H4 (cell line): ENCODE results near the gene SRSF12. TPM values are rescaled to one million over a fixed set of nuclear protein-coding genes. Genes with fewer than 3 reads are reported as not detected.
A peak's percentile ranks its signal among the peaks of the same experiment; 100 is the strongest.
"Not testable (repeated sequence)": the region's sequence is repeated elsewhere in the genome, so short reads cannot be mapped to it uniquely, and the experiment has no call there.

Experiments
- DNase-seq: peaks from one replicate; pipeline ENCODE4 v3.0.0-alpha.2; 2015; ENCODE audit warnings: low spot score
- total RNA-seq: library from RNA; depleted of rRNA; stranded (reverse); fragments of >200 nt; shearing (Covaris generic); gene quantifications from 2 replicates; pipeline ENCODE4 v1.2.3, GENCODE V29; 2014

Gene SRSF12
- total RNA-seq, 1 experiment from 2014 or later: not detected

DNA sequence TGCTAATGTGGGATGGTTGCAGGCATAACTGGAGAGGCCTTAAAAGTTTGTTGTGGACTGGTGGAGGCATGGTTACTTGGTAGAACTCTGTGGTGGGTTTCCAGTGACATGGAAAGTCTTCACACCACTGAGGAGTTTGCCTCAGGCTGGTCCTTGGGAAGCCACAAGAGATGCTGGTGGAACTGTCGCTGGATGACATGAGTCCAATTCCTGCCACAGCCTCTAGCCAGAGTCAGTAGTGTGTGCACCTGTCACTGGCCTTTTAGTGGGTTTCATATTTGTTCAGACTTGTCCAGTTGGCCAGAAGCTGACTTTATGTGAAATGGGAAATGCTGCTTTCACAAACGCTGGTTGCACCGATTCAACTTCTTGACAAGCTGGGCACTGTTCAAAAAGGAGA is 13.7 kb upstream of the SRSF12 start:
- no peak for DNase-seq

- DNase-seq: not testable (repeated sequence)
Measured at GRCh38 chr6:89128256-89128671, 10.4 kb upstream of the SRSF12 start.

- DNase-seq: peak; percentile 23
Measured at GRCh38 chr6:89122625-89123024, 4.8 kb upstream of the SRSF12 start.

GRCh38 chr6:89121934-89122333 is 4.1 kb upstream of the SRSF12 start:
- no peak for DNase-seq

GRCh38 chr6:89120371-89120770 is 2.5 kb upstream of the SRSF12 start:
- DNase-seq: no peak

DNA sequence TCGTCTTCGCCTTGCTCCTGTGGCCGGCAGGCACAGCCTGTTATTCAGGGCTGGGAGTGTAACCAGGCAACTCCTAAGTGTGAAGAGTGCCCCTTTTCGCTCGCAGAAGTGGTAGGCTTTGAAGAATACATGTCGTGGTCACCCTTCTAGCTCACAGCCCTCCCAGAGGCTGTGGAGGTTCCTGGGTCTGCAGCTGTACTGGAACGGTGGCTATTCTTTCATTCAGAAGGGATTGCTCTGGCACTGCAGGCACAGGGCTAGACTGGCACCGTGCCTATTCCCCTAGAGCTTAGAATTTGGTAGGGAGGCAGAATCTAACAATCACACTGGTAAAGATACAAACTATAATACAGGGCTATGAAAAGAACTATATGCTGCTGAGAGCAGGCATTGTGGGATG is 1.1 kb upstream of the SRSF12 start:
- no peak for DNase-seq

GRCh38 chr6:89116702-89117101 is 1.2 kb downstream of the SRSF12 start:
- DNase-seq: no peak

DNA sequence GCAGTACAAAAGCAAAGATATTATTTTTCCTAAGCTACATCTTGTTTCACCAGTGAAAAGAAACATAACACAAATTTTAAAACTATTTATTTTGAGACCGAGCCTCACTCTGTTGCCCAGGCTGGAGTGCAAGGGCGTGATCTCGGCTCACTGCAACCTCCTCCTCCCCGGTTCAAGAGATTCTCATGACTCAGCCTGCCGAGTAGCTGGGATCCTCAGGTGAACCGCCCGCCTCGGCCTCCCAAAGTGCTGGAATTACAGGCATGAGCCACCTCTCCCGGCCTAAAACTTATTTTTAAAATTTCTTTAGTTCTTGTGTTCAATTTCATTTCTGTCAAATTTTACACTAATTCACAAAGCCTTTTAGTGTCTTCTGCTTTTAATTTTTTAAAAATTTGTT is 5.9 kb downstream of the SRSF12 start:
- DNase-seq: no peak

GRCh38 chr6:89110284-89110683 is 7.6 kb downstream of the SRSF12 start:
- DNase-seq: no peak

GRCh38 chr6:89100114-89100513 is 17.8 kb downstream of the SRSF12 start:
- no peak for DNase-seq

DNA sequence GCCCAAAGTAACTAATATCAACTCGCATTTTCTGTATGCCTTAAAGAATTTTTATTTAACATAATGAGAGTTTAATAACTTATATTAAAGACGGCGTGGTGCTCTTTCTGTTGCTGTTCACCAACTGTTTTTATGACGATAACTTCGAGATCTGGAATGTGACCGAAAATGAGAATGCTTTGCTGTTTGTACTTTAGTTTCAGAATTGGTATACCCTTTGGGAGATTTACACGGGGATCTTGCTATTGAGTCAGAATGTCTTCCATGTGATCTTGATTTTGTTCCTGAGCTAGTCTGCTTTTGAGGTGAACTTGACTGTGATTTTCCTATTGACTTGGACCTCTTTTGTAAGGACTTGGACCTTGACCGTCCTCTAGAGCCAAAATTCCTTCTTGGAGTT is 19.4 kb downstream of the SRSF12 start:
- no peak for DNase-seq

DNA sequence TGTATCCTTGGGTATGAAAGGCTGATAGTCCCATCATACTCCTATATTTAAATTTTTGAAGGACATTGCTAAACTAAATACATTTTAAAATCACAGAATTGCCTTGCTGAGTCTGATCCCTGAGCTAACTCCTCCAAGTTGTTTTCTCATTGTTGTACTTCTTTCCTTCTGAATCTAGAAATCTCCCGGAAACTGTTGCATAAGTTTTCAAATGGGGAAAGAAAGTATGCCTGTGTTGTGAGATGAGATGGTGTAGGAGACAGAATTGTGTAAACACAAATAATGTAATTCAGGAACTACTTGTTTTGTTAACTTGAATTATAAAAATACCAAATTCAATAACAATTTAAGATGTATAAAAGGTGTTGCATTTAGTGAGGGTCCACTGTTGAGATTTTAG is 30.0 kb downstream of the SRSF12 start:
- DNase-seq: no peak

- DNase-seq: no peak
Measured at GRCh38 chr6:89085409-89086205, 32.3 kb downstream of the SRSF12 start.

GRCh38 chr6:89084954-89085353 is 32.9 kb downstream of the SRSF12 start:
- no peak for DNase-seq

- no peak for DNase-seq
Measured at GRCh38 chr6:89084542-89084941, 33.3 kb downstream of the SRSF12 start.

DNA sequence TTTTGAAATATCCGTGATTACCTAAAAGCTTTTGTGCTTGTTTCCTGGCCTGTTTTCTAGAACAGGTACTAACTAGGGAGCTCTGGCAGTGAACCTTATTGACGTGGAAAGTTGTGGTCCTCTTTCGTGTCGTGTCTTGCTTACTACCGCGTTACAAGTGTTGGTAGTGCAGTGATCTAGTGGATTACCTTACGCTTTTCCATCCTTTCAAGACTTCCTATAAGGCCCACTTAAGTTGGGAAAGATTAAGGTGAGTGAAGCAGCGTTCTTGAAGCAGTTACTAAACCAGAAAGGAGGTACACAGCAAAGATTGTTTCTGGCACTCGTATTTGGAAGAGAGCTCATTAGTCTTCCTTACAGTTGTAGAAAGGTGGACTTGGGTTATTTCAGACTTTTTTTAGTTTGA is 35.4 kb downstream of the SRSF12 start:
- peak; percentile 3 for DNase-seq

GRCh38 chr6:89081423-89082322 is 36.2 kb downstream of the SRSF12 start:
- DNase-seq: peak; percentile 88

DNA sequence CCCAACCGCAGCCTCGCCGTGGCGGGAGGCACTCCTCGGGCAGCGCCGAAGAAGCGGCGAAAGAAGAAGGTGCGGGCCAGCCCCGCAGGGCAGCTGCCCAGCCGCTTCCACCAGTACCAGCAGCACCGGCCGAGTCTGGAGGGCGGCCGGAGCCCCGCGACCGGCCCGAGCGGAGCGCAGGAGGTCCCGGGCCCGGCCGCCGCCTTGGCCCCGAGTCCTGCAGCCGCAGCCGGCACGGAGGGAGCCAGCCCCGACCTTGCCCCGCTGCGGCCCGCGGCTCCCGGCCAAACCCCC is 36.8 kb downstream of the SRSF12 start:
- DNase-seq: no peak

DNA sequence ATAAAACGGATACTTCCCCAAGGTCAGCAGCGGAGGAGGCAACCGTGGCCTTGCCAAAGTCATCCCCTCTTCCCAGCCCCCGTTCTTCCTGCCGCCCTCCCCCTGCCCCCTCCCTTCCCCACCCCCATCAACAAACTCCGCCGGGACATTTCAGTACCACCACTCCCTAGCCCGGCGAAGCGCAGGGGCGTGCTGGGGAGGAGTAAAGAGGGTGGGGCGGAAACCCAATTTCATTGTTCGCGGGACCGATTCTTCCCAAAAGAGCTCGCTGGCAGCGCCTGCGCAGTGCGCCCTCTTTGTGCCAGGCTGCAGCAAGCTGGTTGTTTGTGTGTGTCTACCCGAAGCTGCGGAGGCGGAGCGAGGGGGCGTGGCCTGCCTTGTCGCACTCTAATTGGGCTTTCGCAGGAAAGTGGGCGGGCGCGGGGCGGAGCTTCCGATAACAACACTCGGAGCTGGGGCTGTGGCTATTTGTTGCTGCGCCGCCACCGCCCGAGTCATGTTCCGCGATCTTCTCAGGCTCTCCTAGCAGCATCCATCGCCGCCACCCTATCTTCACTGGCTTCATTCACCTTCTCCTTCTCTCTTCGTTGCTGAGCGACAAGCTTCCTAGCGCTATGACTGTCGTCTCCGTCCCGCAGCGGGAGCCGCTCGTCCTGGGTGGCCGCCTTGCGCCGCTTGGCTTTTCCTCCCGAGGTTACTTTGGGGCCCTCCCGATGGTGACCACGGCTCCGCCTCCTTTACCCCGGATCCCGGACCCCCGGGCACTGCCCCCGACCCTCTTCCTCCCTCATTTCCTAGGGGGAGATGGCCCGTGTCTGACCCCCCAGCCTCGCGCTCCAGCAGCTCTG is 37.4 kb downstream of the SRSF12 start, which contains the start of gene PNRC1:
PNRC1 (plus strand) TSS at position 471 of the 848 bp plus-strand sequence; CDS start at position 615, 144 bp downstream.
- DNase-seq: peak; percentile 97

DNA sequence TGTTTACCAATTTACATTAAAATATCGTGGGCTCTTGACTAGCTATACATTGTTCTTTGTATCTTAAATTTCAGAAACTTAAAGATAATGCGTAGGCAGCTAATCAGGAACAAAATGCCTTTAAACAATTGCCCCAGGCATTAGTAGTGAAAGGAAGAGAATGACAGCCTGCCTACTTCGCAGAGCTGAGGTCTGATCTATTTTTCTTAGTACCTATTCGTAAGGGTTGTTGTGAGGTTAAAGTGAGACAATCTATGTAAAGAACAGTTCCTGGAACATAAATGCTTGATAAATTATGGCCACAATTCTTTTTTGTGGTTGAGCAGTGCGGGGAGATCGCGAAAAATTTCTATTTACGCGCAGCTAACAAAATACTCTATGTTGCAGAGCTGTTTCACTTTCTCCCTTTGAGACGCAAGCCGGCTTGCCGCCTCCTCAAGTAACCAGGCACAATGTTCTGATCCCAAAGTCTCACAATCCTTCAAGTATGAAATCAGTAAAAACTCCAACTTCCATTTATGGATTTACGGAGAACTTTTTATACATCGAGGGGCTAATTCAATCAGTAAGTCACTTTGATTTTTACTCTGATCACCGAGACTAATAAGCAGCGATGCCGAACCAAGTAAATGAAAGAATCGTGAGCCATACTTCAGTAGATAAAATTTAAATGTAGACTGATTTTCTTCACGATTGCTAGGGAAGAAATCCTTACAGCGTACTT is 38.2 kb downstream of the SRSF12 start:
- DNase-seq: peak; percentile 26

DNA sequence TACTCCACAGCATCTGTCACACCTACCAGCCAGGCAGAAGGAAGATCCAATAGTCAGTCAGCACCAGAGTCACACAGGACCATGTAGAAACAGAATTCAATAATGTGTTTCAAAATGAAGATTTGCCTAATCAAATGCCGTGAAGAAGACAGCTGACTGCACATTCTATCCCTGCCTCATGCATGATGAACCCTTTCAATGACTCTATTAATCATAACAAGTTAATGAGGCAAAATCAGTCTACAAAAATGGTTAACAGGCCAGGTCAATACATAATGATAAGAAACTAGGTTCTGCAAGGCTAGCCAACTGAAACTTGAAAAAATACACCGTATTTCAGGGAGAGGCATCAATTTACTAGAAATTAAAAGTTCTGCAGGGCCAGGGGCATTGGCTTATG is 44.0 kb downstream of the SRSF12 start:
- no peak for DNase-seq
